HAP-1 (cell line): Measurements from ENCODE around the gene ASIC2.

Experiments
- DNase-seq, 2 experiments: peaks; one replicate each; pipeline ENCODE4 v3.0.0-alpha.2; 2016 to 2020; ENCODE audit warnings: low spot score in 2 of 2
- H3K27me3 ChIP-seq: fragments of 250-450 bp; sonication (Bioruptor Pico); 2 replicates; pipeline ENCODE4 v1.5.1; 2020; ENCODE audit warnings: low read depth, mild to moderate bottlenecking, moderate library complexity
- H3K36me3 ChIP-seq: fragments of 250-450 bp; sonication (Bioruptor Pico); replicated peaks from 2 replicates; pipeline ENCODE4 v1.5.1; 2020; ENCODE audit warnings: mild to moderate bottlenecking
- H3K4me1 ChIP-seq: fragments of 250-450 bp; sonication (Bioruptor Pico); 2 replicates; pipeline ENCODE4 v1.5.1; 2020; ENCODE audit warnings: mild to moderate bottlenecking
- H3K4me3 ChIP-seq: fragments of 250-450 bp; sonication (Bioruptor Pico); 2 replicates; pipeline ENCODE4 v1.5.1; 2020; ENCODE audit warnings: mild to moderate bottlenecking, moderate library complexity
- H3K9me3 ChIP-seq: fragments of 250-450 bp; sonication (Bioruptor Pico); 2 replicates; pipeline ENCODE4 v1.5.1; 2020; ENCODE audit warnings: mild to moderate bottlenecking, moderate library complexity
- in situ Hi-C: fragments of 300-500 bp; cut with MboI; formaldehyde crosslinking; loops from 3 replicates; pipeline ENCODE4 v1.14.3; 2020; ENCODE audit warnings: low sequenced_read_pairs, inconsistent platforms, mixed read lengths

Gene ASIC2

DNA sequence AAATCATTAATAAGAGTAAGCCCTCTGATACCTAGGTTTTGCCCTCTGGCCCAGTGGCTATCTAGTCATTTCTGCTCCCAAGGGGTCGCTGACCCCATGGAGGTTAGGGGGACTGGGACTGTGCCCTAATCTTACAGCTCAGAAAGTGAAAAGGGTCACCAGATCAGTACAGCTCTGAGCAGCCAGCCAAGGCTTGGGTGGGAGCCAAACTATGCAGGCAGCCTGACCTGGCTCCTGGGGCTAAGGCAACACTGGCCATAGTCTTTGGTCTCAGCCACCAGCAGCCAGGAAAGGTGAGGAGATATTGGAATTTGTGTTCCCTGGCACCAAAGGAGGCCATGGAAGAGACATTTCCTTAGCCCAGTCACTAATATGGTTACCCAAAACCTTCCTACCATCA lies 67.6 kb downstream of the ASIC2 start:
- DNase-seq: no peak
- H3K9me3 ChIP-seq: no peaks in the 10 kb centered on the region
- no peaks in the 10 kb centered on the region for H3K4me1 ChIP-seq
- H3K4me3 ChIP-seq: no peak overlapping the region
- no peaks in the 10 kb centered on the region for H3K36me3 ChIP-seq
- no peaks in the 10 kb centered on the region for H3K27me3 ChIP-seq
- in situ Hi-C loops: no loop called here

DNA sequence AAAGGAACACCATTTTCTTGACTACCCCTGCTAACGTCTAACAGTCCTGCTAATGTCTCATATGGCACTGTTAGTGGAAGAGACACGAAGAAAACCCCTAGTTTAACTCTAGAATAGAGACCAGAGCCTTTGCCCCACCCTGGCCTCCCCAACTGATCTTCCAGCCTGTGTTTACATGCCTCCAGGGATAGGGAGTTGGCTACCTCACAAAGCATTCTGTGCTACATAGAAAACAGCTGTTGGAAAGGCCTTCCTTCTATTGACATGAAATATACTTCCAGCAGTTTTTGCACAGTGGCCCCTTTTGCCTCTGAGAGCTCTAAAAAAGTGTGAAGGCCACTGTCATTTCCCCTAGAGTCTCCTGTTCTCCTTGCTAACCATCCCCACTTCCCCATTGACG lies 73.1 kb downstream of the ASIC2 start:
- no peaks in the 10 kb centered on the region for H3K9me3 ChIP-seq
- no peak overlapping the region for H3K4me3 ChIP-seq
- in situ Hi-C loops: no loop called here

DNA sequence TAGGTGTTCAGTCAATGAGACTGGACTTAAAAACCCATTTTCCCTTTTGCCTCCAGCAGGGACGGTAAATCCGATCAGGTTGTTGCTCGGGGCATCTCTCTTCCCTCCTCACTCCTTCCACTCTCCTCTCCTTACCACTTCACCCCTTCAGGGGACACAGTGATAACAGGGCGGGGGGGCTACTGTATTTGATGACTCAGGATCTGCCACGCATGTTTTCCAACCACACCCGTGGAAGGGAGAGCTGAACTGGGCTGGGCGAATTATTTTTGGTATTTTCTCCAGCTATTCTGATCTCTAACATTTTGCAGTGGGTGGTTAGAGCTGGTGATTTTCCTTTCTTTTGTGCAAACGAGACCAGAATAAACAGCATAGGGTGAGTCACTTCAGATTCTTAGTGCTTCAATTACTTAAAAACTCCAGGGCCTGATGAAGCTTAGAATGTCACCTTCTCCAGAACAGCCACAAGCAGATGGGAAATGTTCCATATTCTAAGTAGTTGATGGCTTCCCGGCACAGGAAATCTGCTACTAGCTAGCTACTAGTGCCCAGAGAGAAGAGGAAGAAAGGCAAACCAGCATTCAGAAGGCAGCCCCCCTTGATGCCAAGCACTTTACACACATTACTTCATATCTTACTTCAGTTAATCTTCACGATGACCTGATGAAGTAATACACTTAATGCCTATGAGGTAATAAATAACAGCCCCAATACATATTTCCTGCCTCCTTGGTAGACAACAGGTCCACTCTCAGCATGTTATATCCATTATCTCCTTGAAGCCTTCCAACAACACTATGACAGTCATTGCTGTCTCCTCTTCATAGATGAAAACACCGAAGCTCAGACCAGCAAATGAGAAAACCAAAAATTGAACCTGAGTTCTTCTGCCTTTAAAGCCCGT lies 74.1 kb downstream of the ASIC2 start:
- no peaks in the 10 kb centered on the region for H3K4me1 ChIP-seq
- no peak for DNase-seq
- no peak overlapping the region for H3K4me3 ChIP-seq
- no peaks in the 10 kb centered on the region for H3K9me3 ChIP-seq
- H3K27me3 ChIP-seq: no peaks in the 10 kb centered on the region
- H3K36me3 ChIP-seq: no peaks in the 10 kb centered on the region
- in situ Hi-C loops: no loop called here

More for the DNA sequence above, 73.1 kb downstream of the ASIC2 start:
- no peaks in the 10 kb centered on the region for H3K27me3 ChIP-seq
- H3K36me3 ChIP-seq: no peaks in the 10 kb centered on the region
- no peak for DNase-seq
- H3K4me1 ChIP-seq: no peaks in the 10 kb centered on the region

DNA sequence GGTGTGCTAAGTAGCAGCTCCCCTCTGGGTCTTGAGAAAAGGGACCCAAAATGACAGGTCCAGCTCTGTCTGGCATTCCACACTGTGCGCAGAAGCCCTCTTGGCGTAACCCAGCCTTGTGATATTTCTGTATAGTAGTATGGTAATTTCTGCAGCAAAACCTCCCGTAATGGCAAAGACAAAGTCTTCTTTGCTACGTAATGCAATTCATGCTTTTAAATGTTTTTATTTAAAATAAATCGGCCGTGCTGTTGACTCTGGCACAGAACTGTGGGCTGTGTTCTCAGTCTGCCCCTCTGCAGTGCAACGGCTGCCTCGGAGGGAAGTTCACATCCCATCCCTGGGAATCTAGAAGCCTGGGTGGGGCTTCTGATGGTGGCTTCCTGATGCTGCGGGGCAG lies 75.2 kb downstream of the ASIC2 start:
- Histone ChIP-seq H3K36me3 (no peaks in the 10 kb centered on the region), H3K4me3 (no peak overlapping the region), H3K4me1 (no peaks in the 10 kb centered on the region), H3K9me3 (no peaks in the 10 kb centered on the region), H3K27me3 (no peaks in the 10 kb centered on the region)
- no peak for DNase-seq
- in situ Hi-C loops: no loop called here

DNA sequence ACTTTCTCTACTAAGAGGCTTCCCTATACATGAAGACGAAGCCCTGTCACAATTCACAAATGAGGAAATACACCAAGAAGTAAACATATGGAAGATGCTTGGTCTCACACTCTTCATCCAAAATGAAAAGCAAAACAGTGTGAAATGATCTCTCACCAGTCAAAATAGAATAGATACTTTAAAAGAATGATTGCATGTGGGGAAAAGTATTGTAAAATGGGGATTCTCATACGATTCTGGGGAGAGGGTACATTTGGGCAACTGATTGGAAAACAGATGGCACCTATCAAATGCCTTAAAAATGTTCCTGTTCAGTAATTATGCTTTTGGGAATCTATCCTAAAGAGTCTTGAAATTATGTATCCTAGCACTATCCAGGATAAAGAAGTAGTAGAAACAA lies 78.1 kb downstream of the ASIC2 start:
- H3K9me3 ChIP-seq: no peaks in the 10 kb centered on the region
- no peaks in the 10 kb centered on the region for H3K27me3 ChIP-seq
- in situ Hi-C loops: no loop called here
- DNase-seq: no peak
- H3K4me3 ChIP-seq: no peak overlapping the region
- no peaks in the 10 kb centered on the region for H3K4me1 ChIP-seq
- no peaks in the 10 kb centered on the region for H3K36me3 ChIP-seq

DNA sequence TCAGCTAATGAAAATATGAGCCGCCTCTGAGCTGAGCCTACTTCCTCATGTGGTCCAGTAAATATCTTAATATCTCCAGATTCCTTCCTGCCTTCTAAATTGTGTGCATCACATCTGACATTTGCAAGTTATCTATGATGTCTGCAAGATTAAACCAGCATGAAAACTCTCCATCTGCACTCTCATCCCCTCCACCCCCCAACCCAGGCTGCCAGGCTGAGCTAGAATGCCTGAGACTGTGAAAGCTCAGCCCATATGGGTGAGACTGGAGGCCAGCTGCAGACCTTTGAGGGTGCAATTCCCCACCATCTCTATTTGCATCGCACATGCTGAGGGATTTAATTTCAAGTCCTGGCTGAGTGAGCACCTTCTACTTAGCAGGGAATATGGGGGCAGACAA lies 82.8 kb downstream of the ASIC2 start:
- in situ Hi-C loops: no loop called here
- H3K4me1 ChIP-seq: no peaks in the 10 kb centered on the region
- no peaks in the 10 kb centered on the region for H3K27me3 ChIP-seq

DNA sequence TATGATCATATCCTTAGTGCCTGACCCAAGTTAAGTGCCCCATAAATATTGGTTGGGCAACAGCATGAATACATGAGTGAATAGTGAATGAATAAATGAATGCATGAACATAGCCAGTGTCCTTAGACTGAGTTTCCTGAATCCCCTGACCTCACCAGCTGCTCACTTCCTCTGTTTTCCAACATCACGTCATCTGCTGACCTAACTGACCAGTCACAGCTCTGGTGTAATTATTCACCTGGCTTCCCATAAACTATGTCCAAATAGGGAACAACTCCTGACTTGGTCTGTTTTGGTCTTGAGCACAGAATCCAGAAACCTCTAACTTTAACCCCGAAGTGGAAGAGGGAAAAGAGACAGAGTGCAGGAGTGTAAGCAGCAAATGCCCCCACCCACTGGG lies 83.4 kb downstream of the ASIC2 start:
- Histone ChIP-seq H3K9me3 (no peaks in the 10 kb centered on the region), H3K27me3 (no peaks in the 10 kb centered on the region), H3K4me1 (no peaks in the 10 kb centered on the region), H3K4me3 (no peak overlapping the region), H3K36me3 (no peaks in the 10 kb centered on the region)
- no peak for DNase-seq
- in situ Hi-C loops: no loop called here

More for the DNA sequence above, 82.8 kb downstream of the ASIC2 start:
- no peak for DNase-seq
- Histone ChIP-seq H3K36me3 (no peaks in the 10 kb centered on the region), H3K4me3 (no peak overlapping the region), H3K9me3 (no peaks in the 10 kb centered on the region)

DNA sequence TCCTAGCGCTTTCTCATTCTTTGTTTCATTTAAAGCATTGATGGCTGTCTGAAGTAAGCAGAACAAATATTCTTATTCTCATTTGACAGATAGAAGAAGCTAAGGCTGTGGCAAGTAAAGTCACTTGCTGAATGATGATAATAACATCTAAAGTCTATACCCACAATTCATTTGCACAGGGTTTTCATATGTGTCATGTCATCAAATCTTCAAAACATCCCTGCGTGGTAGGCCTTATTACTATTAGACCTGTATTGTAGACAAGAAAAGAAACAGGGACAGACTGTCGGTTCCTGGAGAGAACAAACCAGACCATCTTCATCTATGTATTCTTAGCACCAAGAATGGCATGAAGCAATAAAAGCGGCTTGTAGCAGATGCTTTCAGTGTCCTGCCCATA lies 85.9 kb downstream of the ASIC2 start:
- H3K36me3 ChIP-seq: no peaks in the 10 kb centered on the region
- no peaks in the 10 kb centered on the region for H3K4me1 ChIP-seq
- no peaks in the 10 kb centered on the region for H3K27me3 ChIP-seq
- in situ Hi-C loops: no loop called here
- DNase-seq: no peak
- H3K4me3 ChIP-seq: no peak overlapping the region
- no peaks in the 10 kb centered on the region for H3K9me3 ChIP-seq

DNA sequence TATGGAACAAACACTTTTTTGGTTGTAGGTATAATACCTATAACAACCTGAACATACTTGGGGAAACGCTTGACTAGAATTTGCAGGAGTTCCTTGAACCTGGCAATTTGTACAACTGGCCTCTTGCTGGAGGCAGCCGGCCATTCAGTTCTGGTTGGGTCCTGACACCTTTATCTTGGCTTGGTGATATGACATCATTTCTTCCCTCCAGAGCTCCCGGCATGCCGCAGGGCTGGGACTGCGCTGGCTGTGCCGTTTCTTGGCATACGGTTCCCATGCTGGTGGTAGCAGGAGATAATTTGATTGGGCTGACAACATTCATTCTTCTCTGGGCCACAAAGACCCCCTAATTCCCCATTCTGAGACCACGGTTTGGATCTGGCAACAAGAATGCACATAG lies 87.5 kb downstream of the ASIC2 start:
- Histone ChIP-seq H3K9me3 (no peaks in the 10 kb centered on the region), H3K4me3 (no peak overlapping the region), H3K36me3 (no peaks in the 10 kb centered on the region), H3K4me1 (no peaks in the 10 kb centered on the region), H3K27me3 (no peaks in the 10 kb centered on the region)
- no peak for DNase-seq
- in situ Hi-C loops: no loop called here

DNA sequence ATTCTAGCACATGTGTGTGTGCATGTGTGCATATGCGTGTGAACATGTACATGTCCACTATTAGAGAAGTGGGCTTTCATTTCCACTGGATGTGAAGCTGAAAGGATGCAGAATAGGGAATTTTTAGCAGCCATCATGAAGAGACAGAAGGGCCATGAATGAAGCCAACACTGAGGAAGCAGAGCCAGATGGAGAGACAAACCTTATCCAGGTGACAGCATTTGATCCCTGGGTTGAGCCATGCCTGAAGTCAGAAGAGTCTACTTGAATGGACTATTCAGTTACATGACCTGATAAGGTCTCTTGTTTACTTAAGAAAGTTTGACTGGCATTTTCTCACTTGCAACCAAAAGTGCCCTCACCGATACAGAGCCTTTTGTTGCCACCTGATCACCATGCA lies 88.4 kb downstream of the ASIC2 start:
- H3K4me3 ChIP-seq: no peak overlapping the region
- H3K9me3 ChIP-seq: no peaks in the 10 kb centered on the region
- no peaks in the 10 kb centered on the region for H3K4me1 ChIP-seq
- no peak for DNase-seq
- no peaks in the 10 kb centered on the region for H3K36me3 ChIP-seq
- H3K27me3 ChIP-seq: no peaks in the 10 kb centered on the region
- in situ Hi-C loops: no loop called here

DNA sequence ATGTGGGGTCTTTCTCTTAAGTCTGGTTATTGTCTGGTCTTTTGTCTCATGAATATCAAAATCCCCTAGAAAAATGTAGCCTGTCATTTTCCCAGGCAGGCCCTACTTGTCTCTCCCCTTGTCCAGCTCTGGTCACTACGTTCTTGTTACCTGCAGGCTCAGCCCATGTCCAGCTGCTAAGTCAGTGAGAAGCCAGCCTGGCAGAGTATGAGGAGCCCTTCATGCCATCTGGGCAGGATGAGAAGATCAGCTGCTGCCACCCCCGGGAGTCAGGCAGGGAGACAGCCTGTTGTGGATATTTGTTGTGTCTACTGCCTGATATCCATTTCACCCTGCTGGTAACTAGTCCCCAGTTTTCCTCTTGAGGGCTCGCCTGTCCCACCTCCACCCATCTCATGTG lies 88.9 kb downstream of the ASIC2 start:
- H3K4me1 ChIP-seq: no peaks in the 10 kb centered on the region
- H3K36me3 ChIP-seq: no peaks in the 10 kb centered on the region
- no peaks in the 10 kb centered on the region for H3K9me3 ChIP-seq
- in situ Hi-C loops: no loop called here
- H3K4me3 ChIP-seq: no peak overlapping the region
- no peaks in the 10 kb centered on the region for H3K27me3 ChIP-seq
- no peak for DNase-seq

DNA sequence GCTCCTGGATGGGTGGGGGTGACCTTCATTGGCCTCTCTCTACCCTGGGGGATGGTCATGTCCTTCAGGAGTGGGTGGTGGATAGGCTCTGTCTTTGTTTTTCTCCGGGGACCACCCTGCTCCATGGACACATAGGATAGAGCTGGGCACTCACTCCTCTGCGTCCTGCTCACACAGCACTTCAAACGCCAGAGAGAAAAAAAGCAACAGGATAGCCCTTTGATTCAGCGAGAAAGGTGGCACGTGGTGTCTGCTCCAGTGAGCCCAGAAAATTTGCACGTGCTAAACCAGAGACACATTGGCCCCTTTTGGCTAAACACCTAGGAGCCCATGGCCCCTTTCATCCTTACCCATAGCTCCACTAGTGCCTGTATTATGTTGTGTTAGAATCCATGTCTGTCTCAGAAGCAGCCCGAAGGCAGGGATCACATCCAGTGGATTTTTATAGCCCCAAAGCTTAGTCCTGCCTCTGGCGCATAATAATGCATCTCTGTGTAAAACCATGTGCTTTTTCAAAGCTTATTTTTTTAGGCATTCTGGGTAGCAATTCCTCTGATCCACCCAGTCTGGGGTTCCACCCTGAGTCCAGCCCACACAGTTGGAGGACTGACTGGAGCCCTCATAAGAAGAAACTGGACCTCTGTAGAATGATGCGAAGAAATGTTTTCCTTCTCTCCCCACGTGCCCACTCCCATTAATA lies 90.1 kb downstream of the ASIC2 start:
- Histone ChIP-seq H3K36me3 (no peaks in the 10 kb centered on the region), H3K9me3 (no peaks in the 10 kb centered on the region), H3K27me3 (no peaks in the 10 kb centered on the region), H3K4me1 (no peaks in the 10 kb centered on the region), H3K4me3 (no peak overlapping the region)
- in situ Hi-C loops: no loop called here
- no peak for DNase-seq

DNA sequence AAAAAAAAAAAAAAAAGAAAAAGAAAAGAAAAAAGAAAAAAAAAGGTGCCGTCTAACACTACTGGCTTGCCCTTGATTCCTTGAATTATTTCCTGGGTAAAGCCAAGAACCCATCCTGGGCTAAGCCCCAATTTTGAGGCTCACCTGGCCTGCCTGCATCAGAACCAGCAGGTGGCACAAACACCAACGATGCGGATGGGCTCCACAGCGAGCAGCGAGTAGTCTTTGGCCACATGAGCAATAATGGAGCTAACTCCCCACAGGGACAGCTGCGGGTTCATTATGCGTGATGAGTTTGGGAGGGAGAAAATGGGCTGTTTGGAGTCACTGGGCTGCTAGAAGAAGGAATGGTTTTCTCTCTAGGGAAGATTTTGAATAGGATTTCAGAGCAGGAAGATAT lies 91.1 kb downstream of the ASIC2 start:
- H3K9me3 ChIP-seq: no peaks in the 10 kb centered on the region
- DNase-seq: no peak
- H3K4me1 ChIP-seq: no peaks in the 10 kb centered on the region
- H3K4me3 ChIP-seq: no peak overlapping the region
- in situ Hi-C loops: no loop called here
- H3K36me3 ChIP-seq: no peaks in the 10 kb centered on the region
- H3K27me3 ChIP-seq: no peaks in the 10 kb centered on the region

DNA sequence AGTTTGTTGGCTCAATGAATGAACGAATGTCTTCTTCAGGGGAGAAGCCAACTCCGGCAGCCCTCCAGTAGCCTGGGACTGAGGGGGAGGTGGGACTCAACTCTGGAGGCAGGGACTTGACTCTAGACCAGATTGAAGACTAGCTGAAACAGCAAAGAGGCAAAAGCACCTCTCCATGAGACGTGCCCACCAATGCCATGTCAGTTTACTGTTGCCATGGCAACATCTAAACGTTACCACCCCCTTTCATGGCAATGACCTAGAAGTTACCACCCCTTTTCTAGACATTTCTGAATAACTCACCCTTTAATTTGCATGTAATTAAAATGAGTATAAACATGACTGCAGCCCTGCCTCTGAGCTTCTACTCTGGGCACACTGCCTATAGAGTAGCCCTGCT lies 91.8 kb downstream of the ASIC2 start:
- in situ Hi-C loops: no loop called here
- DNase-seq: no peak

More for the DNA sequence above, 91.8 kb downstream of the ASIC2 start:
- Histone ChIP-seq H3K9me3 (no peaks in the 10 kb centered on the region), H3K4me1 (no peaks in the 10 kb centered on the region), H3K36me3 (no peaks in the 10 kb centered on the region), H3K4me3 (no peak overlapping the region), H3K27me3 (no peaks in the 10 kb centered on the region)
